HepG2 (cell line): Measurements from ENCODE around the gene SDC1. TPM values are rescaled to one million over a fixed set of nuclear protein-coding genes. Genes with fewer than 3 reads are reported as not detected.

Experiments used
- AHR ChIP-seq: IDR thresholded peaks from 2 replicates; pipeline ENCODE4 v1.6.1; 2018; ENCODE audit warnings: missing genetic modification reagents, missing compliant biosample characterization
- FOXK2 ChIP-seq: fragments of 450-650 bp; IDR thresholded peaks from 2 replicates; pipeline ENCODE4 v1.6.1; 2016
- JUN ChIP-seq: sonication (generic); formaldehyde crosslinking; IDR thresholded peaks from 2 replicates; pipeline ENCODE4 v1.4.0; 2020; ENCODE audit warnings: mild to moderate bottlenecking, missing genetic modification reagents
- MED13 ChIP-seq: sonication (generic); formaldehyde crosslinking; IDR thresholded peaks from 2 replicates; pipeline ENCODE4 v1.5.0; 2020; ENCODE audit warnings: missing genetic modification reagents
- ZKSCAN8 ChIP-seq: IDR thresholded peaks from 2 replicates; pipeline ENCODE4 v1.6.1; 2016; ENCODE audit warnings: borderline replicate concordance, missing genetic modification reagents, missing compliant biosample characterization
- ZNF768 ChIP-seq: sonication (generic); formaldehyde crosslinking; IDR thresholded peaks from 2 replicates; pipeline ENCODE4 v1.4.0; 2020; ENCODE audit warnings: missing genetic modification reagents
- polyA plus RNA-seq, 8 experiments: library from polyadenylated mRNA; depleted of rRNA in 3 of 8; stranded (reverse) in 7 of 8; unstranded in 1 of 8; fragments of >200 nt; fragmentation: Illumina TruSeq in 4 of 8; extraction: Trizol in 4 of 8; gene quantifications; 2 replicates each; pipeline versions ENCODE4 v1.2.1 to v1.2.3, GENCODE V29; 2011 to 2016; ENCODE audit warnings: low read depth in 4 of 8, missing spikeins in 1 of 8, mixed read lengths in 1 of 8; ENCODE audit not compliant: insufficient read depth in 1 of 8
- total RNA-seq, 5 experiments: library from RNA; depleted of rRNA; stranded (reverse); fragments of >200 nt; fragmentation: Illumina TruSeq; extraction: Trizol; gene quantifications; 2 replicates each; pipeline ENCODE4 v1.2.3, GENCODE V29; 2016; ENCODE audit warnings: low read depth in 1 of 5
- TF ChIP-seq, protein P1 (sequence below): sonication (generic); formaldehyde crosslinking; IDR thresholded peaks from 2 replicates; pipeline ENCODE4 v1.4.0; 2020; ENCODE audit warnings: mild to moderate bottlenecking, missing genetic modification reagents
- TF ChIP-seq, protein P2 (sequence below): sonication (generic); formaldehyde crosslinking; conservative IDR thresholded peaks from 2 replicates; pipeline ENCODE4 v1.4.0; 2020; ENCODE audit warnings: mild to moderate bottlenecking, missing genetic modification reagents, moderate library complexity
- TF ChIP-seq, protein P3 (sequence below): sonication (generic); formaldehyde crosslinking; IDR thresholded peaks from 2 replicates; pipeline ENCODE4 v1.4.0; 2020; ENCODE audit warnings: missing genetic modification reagents; ENCODE audit errors: not compliant biosample characterization
- TF ChIP-seq, protein P4 (sequence below): sonication (generic); formaldehyde crosslinking; IDR thresholded peaks from one replicate; pipeline ENCODE4 v1.5.1; 2020; ENCODE audit warnings: mild to moderate bottlenecking, missing genetic modification reagents; ENCODE audit errors: not compliant biosample characterization
- TF ChIP-seq, protein P5 (sequence below): sonication (generic); formaldehyde crosslinking; conservative IDR thresholded peaks from 2 replicates; pipeline ENCODE4 v1.4.0; 2020; ENCODE audit warnings: missing genetic modification reagents

SDC1 gene
- total and polyA plus RNA-seq, 2 of the 13 experiments (the other 11 are each of a cell fraction or from before 2014, with no cell fraction given) = 108 to 119 TPM

DNA sequence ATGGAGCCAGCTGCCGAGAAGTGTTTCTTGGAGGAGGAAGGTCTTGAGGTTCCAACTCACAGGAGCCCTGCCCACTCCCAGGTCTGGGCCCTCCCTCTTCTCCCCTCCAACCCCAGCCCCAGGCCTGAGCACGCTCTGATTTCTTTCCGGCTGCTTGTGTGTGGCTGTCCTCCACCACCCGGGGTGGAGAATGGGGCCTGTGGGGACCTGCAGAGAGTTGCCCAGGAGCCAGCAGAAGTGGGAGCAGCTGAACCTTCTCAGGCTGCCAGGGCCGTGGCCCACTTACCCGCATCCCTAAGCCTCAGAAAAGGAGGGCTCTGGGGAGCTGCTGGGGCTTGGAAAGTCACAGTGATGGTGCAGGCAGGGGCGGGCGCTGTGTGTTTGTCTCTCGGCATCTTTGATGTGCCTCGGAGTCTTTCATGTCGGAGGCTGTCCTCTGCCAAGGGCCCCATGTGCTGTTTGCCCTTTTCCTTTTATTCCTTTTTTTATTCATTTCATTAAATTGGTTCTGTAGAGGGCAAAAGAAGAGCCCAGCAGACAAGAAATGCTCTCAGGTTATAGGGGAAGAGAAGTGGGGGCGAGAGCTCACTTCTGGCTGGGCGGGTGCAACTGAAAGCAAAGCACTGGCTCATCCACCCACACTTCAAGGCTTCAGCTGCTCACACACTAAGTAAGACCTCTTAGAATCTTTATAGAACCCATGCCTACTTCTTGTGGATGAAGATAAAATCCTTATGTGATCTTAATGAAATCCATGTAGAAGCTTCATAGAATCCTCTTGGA lies 52.5 kb downstream of the SDC1 start (continued):
- TF ChIP-seq JUN (CRISPR knock-in tag) (no peak), AHR (CRISPR knock-in tag) (no peak), ZNF768 (peak; percentile 56; the same call in 1 of the 2 replicates), ZKSCAN8 (CRISPR knock-in tag) (peak; percentile 63; the same call in 1 of the 2 replicates), FOXK2 (no peak), MED13 (CRISPR knock-in tag) (no peak)
- TF ChIP-seq, protein P1, sequence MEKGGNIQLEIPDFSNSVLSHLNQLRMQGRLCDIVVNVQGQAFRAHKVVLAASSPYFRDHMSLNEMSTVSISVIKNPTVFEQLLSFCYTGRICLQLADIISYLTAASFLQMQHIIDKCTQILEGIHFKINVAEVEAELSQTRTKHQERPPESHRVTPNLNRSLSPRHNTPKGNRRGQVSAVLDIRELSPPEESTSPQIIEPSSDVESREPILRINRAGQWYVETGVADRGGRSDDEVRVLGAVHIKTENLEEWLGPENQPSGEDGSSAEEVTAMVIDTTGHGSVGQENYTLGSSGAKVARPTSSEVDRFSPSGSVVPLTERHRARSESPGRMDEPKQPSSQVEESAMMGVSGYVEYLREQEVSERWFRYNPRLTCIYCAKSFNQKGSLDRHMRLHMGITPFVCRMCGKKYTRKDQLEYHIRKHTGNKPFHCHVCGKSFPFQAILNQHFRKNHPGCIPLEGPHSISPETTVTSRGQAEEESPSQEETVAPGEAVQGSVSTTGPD = no peak
- TF ChIP-seq, protein P2, sequence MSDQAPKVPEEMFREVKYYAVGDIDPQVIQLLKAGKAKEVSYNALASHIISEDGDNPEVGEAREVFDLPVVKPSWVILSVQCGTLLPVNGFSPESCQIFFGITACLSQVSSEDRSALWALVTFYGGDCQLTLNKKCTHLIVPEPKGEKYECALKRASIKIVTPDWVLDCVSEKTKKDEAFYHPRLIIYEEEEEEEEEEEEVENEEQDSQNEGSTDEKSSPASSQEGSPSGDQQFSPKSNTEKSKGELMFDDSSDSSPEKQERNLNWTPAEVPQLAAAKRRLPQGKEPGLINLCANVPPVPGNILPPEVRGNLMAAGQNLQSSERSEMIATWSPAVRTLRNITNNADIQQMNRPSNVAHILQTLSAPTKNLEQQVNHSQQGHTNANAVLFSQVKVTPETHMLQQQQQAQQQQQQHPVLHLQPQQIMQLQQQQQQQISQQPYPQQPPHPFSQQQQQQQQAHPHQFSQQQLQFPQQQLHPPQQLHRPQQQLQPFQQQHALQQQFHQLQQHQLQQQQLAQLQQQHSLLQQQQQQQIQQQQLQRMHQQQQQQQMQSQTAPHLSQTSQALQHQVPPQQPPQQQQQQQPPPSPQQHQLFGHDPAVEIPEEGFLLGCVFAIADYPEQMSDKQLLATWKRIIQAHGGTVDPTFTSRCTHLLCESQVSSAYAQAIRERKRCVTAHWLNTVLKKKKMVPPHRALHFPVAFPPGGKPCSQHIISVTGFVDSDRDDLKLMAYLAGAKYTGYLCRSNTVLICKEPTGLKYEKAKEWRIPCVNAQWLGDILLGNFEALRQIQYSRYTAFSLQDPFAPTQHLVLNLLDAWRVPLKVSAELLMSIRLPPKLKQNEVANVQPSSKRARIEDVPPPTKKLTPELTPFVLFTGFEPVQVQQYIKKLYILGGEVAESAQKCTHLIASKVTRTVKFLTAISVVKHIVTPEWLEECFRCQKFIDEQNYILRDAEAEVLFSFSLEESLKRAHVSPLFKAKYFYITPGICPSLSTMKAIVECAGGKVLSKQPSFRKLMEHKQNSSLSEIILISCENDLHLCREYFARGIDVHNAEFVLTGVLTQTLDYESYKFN (CRISPR knock-in tag) = peak; percentile 69
- TF ChIP-seq, protein P3, sequence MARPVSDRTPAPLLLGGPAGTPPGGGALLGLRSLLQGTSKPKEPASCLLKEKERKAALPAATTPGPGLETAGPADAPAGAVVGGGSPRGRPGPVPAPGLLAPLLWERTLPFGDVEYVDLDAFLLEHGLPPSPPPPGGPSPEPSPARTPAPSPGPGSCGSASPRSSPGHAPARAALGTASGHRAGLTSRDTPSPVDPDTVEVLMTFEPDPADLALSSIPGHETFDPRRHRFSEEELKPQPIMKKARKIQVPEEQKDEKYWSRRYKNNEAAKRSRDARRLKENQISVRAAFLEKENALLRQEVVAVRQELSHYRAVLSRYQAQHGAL (CRISPR knock-in tag) = peak; percentile 36
- TF ChIP-seq, protein P4, sequence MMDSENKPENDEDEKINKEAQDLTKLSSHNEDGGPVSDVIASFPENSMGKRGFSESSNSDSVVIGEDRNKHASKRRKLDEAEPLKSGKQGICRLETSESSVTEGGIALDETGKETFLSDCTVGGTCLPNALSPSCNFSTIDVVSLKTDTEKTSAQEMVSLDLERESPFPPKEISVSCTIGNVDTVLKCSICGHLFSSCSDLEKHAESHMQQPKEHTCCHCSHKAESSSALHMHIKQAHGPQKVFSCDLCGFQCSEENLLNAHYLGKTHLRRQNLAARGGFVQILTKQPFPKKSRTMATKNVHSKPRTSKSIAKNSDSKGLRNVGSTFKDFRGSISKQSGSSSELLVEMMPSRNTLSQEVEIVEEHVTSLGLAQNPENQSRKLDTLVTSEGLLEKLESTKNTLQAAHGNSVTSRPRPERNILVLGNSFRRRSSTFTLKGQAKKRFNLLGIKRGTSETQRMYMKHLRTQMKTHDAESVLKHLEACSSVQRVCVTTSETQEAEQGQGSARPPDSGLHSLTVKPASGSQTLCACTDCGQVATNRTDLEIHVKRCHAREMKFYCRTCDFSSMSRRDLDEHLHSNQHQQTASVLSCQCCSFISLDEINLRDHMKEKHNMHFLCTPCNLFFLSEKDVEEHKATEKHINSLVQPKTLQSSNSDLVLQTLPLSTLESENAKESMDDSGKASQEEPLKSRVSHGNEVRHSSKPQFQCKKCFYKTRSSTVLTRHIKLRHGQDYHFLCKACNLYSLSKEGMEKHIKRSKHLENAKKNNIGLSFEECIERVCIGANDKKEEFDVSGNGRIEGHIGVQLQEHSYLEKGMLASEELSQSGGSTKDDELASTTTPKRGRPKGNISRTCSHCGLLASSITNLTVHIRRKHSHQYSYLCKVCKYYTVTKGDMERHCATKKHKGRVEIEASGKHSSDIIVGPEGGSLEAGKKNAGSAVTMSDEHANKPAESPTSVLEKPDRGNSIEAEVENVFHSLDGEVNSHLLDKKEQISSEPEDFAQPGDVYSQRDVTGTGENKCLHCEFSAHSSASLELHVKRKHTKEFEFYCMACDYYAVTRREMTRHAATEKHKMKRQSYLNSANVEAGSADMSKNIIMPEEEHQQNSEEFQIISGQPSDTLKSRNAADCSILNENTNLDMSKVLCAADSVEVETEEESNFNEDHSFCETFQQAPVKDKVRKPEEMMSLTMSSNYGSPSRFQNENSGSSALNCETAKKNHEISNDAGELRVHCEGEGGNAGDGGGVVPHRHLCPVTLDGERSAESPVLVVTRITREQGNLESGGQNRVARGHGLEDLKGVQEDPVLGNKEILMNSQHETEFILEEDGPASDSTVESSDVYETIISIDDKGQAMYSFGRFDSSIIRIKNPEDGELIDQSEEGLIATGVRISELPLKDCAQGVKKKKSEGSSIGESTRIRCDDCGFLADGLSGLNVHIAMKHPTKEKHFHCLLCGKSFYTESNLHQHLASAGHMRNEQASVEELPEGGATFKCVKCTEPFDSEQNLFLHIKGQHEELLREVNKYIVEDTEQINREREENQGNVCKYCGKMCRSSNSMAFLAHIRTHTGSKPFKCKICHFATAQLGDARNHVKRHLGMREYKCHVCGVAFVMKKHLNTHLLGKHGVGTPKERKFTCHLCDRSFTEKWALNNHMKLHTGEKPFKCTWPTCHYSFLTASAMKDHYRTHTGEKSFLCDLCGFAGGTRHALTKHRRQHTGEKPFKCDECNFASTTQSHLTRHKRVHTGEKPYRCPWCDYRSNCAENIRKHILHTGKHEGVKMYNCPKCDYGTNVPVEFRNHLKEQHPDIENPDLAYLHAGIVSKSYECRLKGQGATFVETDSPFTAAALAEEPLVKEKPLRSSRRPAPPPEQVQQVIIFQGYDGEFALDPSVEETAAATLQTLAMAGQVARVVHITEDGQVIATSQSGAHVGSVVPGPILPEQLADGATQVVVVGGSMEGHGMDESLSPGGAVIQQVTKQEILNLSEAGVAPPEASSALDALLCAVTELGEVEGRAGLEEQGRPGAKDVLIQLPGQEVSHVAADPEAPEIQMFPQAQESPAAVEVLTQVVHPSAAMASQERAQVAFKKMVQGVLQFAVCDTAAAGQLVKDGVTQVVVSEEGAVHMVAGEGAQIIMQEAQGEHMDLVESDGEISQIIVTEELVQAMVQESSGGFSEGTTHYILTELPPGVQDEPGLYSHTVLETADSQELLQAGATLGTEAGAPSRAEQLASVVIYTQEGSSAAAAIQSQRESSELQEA (CRISPR knock-in tag) = no peak
- TF ChIP-seq, protein P5, sequence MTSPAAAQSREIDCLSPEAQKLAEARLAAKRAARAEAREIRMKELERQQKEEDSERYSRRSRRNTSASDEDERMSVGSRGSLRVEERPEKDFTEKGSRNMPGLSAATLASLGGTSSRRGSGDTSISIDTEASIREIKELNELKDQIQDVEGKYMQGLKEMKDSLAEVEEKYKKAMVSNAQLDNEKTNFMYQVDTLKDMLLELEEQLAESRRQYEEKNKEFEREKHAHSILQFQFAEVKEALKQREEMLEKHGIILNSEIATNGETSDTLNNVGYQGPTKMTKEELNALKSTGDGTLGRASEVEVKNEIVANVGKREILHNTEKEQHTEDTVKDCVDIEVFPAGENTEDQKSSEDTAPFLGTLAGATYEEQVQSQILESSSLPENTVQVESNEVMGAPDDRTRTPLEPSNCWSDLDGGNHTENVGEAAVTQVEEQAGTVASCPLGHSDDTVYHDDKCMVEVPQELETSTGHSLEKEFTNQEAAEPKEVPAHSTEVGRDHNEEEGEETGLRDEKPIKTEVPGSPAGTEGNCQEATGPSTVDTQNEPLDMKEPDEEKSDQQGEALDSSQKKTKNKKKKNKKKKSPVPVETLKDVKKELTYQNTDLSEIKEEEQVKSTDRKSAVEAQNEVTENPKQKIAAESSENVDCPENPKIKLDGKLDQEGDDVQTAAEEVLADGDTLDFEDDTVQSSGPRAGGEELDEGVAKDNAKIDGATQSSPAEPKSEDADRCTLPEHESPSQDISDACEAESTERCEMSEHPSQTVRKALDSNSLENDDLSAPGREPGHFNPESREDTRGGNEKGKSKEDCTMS (CRISPR knock-in tag) = no peak
